ENCODE data around the gene VGLL4. TPM values are rescaled to one million over a fixed set of nuclear protein-coding genes. Genes with fewer than 3 reads are reported as not detected.

Gene VGLL4
- total RNA-seq, 1 experiment from 2014 or later = 46.1 TPM

GRCh38 chr3:11618904-11619303 lies 24.8 kb downstream of the VGLL4 start:
- DNase-seq = peak; percentile 65 to 69
- ChIA-PET CTCF (interaction anchor here (0.7 to 0.9 kb wide), 2 partner anchors 15 to 18 kb away, joined by 3 read pairs; no protein-coding TSS in a partner anchor), POLR2A (interaction anchor here (0.8 to 1.0 kb wide), 2 partner anchors 19 to 101 kb away, joined by 5 to 11 read pairs; no protein-coding TSS in a partner anchor)
- Mint-ChIP-seq H3K4me3 (ENCODE audit: unreplicated experiment) (peak overlapping the region; percentile 43), H3K36me3 (ENCODE audit: insufficient read depth, unreplicated experiment) (peaks cover 5% of the 10 kb centered on the region), H3K27ac (ENCODE audit: unreplicated experiment) (peak overlapping the region; percentile 52), H3K9me3 (ENCODE audit: unreplicated experiment) (no peaks in the 10 kb centered on the region), H3K4me1 (ENCODE audit: low read depth, unreplicated experiment) (peaks cover 49% of the 10 kb centered on the region), H3K27me3 (ENCODE audit: insufficient read depth, unreplicated experiment) (no peaks in the 10 kb centered on the region)
- Histone ChIP-seq H3K4me1 (peaks cover 57% of the 10 kb centered on the region), H3K4me3 (ENCODE audit: low read depth, low read length) (no peak overlapping the region), H3K27me3 (replicated peaks; ENCODE audit: control insufficient read depth, insufficient read depth, low read length) (no peaks in the 10 kb centered on the region), H3K36me3 (ENCODE audit: control insufficient read depth, insufficient read depth, low read length) (no peaks in the 10 kb centered on the region), H3K9me3 (no peaks in the 10 kb centered on the region)
- no TSS peak for BruUV-seq (replicated peaks)
- intact Hi-C loops (cut with micrococcal nuclease; ENCODE audit: unreplicated experiment) = loop anchor here (1.0 to 2.0 kb wide), 2 partner anchors 19 to 24 kb away; partner anchors contain the start of gene VGLL4
- TF ChIP-seq CTCF (IDR thresholded peaks at IDR 0.05; ENCODE audit: insufficient read depth in 1 of 2, low read depth in 1 of 2, low read length in 1 of 2, severe bottlenecking in 1 of 2, unreplicated experiment in 1 of 2) = no peak

- no peaks in the 10 kb centered on the region for H3K27me3 Mint-ChIP-seq (ENCODE audit: insufficient read depth, unreplicated experiment)
- peaks cover 56% of the 10 kb centered on the region for H3K4me1 Mint-ChIP-seq (ENCODE audit: low read depth, unreplicated experiment)
- Histone ChIP-seq H3K36me3 (ENCODE audit: control insufficient read depth, insufficient read depth, low read length) (no peaks in the 10 kb centered on the region), H3K4me3 (ENCODE audit: low read depth, low read length) (no peak overlapping the region), H3K4me1 (peaks cover 47% of the 10 kb centered on the region), H3K9me3 (no peaks in the 10 kb centered on the region), H3K27me3 (replicated peaks; ENCODE audit: control insufficient read depth, insufficient read depth, low read length) (no peaks in the 10 kb centered on the region)
- no peaks in the 10 kb centered on the region for H3K9me3 Mint-ChIP-seq (ENCODE audit: unreplicated experiment)
- no peak overlapping the region for H3K27ac Mint-ChIP-seq (ENCODE audit: unreplicated experiment)
- no peak for DNase-seq
- H3K36me3 Mint-ChIP-seq (ENCODE audit: insufficient read depth, unreplicated experiment) = peaks cover 5% of the 10 kb centered on the region
- CTCF ChIA-PET = no interaction called here
- no peak for TF ChIP-seq CTCF (IDR thresholded peaks at IDR 0.05; ENCODE audit: insufficient read depth in 1 of 2, low read depth in 1 of 2, low read length in 1 of 2, severe bottlenecking in 1 of 2, unreplicated experiment in 1 of 2)
- POLR2A ChIA-PET = no interaction called here
- intact Hi-C loops (cut with micrococcal nuclease; ENCODE audit: unreplicated experiment) = no loop called here
- no TSS peak for BruUV-seq (replicated peaks)
- no peak overlapping the region for H3K4me3 Mint-ChIP-seq (ENCODE audit: unreplicated experiment)
Measured at GRCh38 chr3:11616551-11616950, 27.2 kb downstream of the VGLL4 start.

- H3K9me3 Mint-ChIP-seq (ENCODE audit: unreplicated experiment) = no peaks in the 10 kb centered on the region
- Histone ChIP-seq H3K27me3 (replicated peaks; ENCODE audit: control insufficient read depth, insufficient read depth, low read length) (no peaks in the 10 kb centered on the region), H3K4me3 (ENCODE audit: low read depth, low read length) (no peak overlapping the region), H3K9me3 (no peaks in the 10 kb centered on the region), H3K36me3 (ENCODE audit: control insufficient read depth, insufficient read depth, low read length) (no peaks in the 10 kb centered on the region), H3K4me1 (peaks cover 41% of the 10 kb centered on the region)
- no peak overlapping the region for H3K4me3 Mint-ChIP-seq (ENCODE audit: unreplicated experiment)
- no peak overlapping the region for H3K27ac Mint-ChIP-seq (ENCODE audit: unreplicated experiment)
- peaks cover 56% of the 10 kb centered on the region for H3K4me1 Mint-ChIP-seq (ENCODE audit: low read depth, unreplicated experiment)
- BruUV-seq (replicated peaks) = no TSS peak
- no peak for DNase-seq
- H3K27me3 Mint-ChIP-seq (ENCODE audit: insufficient read depth, unreplicated experiment) = no peaks in the 10 kb centered on the region
- peaks cover 10% of the 10 kb centered on the region for H3K36me3 Mint-ChIP-seq (ENCODE audit: insufficient read depth, unreplicated experiment)
- TF ChIP-seq CTCF (IDR thresholded peaks at IDR 0.05; ENCODE audit: insufficient read depth in 1 of 2, low read depth in 1 of 2, low read length in 1 of 2, severe bottlenecking in 1 of 2, unreplicated experiment in 1 of 2) = no peak
- CTCF ChIA-PET = no interaction called here
- POLR2A ChIA-PET = no interaction called here
- intact Hi-C loops (cut with micrococcal nuclease; ENCODE audit: unreplicated experiment) = no loop called here
Measured at GRCh38 chr3:11613851-11614487, 29.7 kb downstream of the VGLL4 start.

Measured in Caco-2 (cell line).